Mesothelial cell of epicardium (in vitro differentiated cells): ENCODE measurements around the gene PROX1. TPM values are rescaled to one million over a fixed set of nuclear protein-coding genes. Genes with fewer than 3 reads are reported as not detected.

Experiments used
- DNase-seq, 2 experiments: peaks; one replicate each; pipeline ENCODE4 v3.0.0; 2021; ENCODE audit warnings: low spot score in 2 of 2; ENCODE audit not compliant: unreplicated experiment in 2 of 2
- H3K27ac Mint-ChIP-seq: 2 replicates; pipeline ENCODE4 v1.8.0; 2021; ENCODE audit warnings: mixed read lengths
- H3K27me3 Mint-ChIP-seq: 2 replicates; pipeline ENCODE4 v1.8.0; 2021; ENCODE audit warnings: low read depth, mixed read lengths
- H3K36me3 Mint-ChIP-seq: 2 replicates; pipeline ENCODE4 v1.8.0; 2021; ENCODE audit warnings: mixed read lengths
- H3K4me1 Mint-ChIP-seq: 2 replicates; pipeline ENCODE4 v1.8.0; 2021; ENCODE audit warnings: mixed read lengths
- H3K4me3 Mint-ChIP-seq: 2 replicates; pipeline ENCODE4 v1.8.0; 2021; ENCODE audit warnings: mild to moderate bottlenecking, moderate library complexity, mixed read lengths
- H3K9me3 Mint-ChIP-seq: 2 replicates; pipeline ENCODE4 v1.8.0; 2021; ENCODE audit warnings: mixed read lengths
- total RNA-seq: library from RNA; stranded (reverse); gene quantifications from 3 replicates; pipeline ENCODE4 v1.2.1, GENCODE V29; 2021
- TF ChIP-seq, protein P1 (sequence below): fragments of 200-600 bp; sonication (generic); IDR thresholded peaks from one replicate; pipeline ENCODE4 v1.5.0; 2021; ENCODE audit warnings: antibody characterized with exemption; ENCODE audit not compliant: unreplicated experiment

The PROX1 gene
- total RNA-seq, 1 donor from 2014 or later = 1.4 TPM

- Mint-ChIP-seq H3K4me3 (no peak overlapping the region), H3K9me3 (no peaks in the 10 kb centered on the region), H3K36me3 (no peaks in the 10 kb centered on the region), H3K4me1 (peaks cover 11% of the 10 kb centered on the region), H3K27ac (no peak overlapping the region), H3K27me3 (peaks cover 84% of the 10 kb centered on the region)
- TF ChIP-seq, protein P1, sequence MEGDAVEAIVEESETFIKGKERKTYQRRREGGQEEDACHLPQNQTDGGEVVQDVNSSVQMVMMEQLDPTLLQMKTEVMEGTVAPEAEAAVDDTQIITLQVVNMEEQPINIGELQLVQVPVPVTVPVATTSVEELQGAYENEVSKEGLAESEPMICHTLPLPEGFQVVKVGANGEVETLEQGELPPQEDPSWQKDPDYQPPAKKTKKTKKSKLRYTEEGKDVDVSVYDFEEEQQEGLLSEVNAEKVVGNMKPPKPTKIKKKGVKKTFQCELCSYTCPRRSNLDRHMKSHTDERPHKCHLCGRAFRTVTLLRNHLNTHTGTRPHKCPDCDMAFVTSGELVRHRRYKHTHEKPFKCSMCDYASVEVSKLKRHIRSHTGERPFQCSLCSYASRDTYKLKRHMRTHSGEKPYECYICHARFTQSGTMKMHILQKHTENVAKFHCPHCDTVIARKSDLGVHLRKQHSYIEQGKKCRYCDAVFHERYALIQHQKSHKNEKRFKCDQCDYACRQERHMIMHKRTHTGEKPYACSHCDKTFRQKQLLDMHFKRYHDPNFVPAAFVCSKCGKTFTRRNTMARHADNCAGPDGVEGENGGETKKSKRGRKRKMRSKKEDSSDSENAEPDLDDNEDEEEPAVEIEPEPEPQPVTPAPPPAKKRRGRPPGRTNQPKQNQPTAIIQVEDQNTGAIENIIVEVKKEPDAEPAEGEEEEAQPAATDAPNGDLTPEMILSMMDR = no peak
- DNase-seq = no peak
Measured at GRCh38 chr1:213973129-213973528, 14.6 kb upstream of the PROX1 start.

- Mint-ChIP-seq H3K27ac (no peak overlapping the region), H3K36me3 (no peaks in the 10 kb centered on the region), H3K9me3 (no peaks in the 10 kb centered on the region), H3K4me3 (no peak overlapping the region), H3K27me3 (peaks cover 90% of the 10 kb centered on the region), H3K4me1 (peaks cover 6% of the 10 kb centered on the region)
- no peak for DNase-seq
- TF ChIP-seq, protein P1 = no peak
Measured at GRCh38 chr1:213976665-213977485, 10.9 kb upstream of the PROX1 start.

GRCh38 chr1:213977486-213977842, 10.3 kb upstream of the PROX1 start:
- Mint-ChIP-seq H3K27ac (no peak overlapping the region), H3K36me3 (no peaks in the 10 kb centered on the region), H3K4me1 (peaks cover 10% of the 10 kb centered on the region), H3K4me3 (no peak overlapping the region), H3K27me3 (peaks cover 90% of the 10 kb centered on the region), H3K9me3 (no peaks in the 10 kb centered on the region)
- DNase-seq = no peak
- TF ChIP-seq, protein P1 = no peak

DNA sequence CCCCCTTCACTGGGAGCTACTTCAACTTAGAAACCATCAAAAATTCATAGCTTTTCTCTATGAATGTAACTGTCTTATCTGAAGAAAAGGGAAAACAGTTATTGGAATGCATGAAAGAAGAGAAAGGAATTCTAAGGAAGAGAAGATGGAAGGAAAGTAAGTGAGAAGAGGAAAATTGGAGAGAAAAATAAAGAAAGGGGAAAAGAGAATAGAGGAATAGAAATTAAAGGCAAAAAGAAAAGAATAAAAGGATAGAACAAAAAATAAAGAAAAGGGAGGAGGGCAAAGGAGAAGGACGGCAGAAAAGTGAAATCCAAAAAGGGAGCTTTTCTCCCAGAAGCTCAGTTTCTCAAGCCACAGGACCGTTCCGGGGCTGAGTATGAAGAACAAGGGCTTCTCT, 9.9 kb upstream of the PROX1 start:
- H3K27me3 Mint-ChIP-seq = peaks cover 89% of the 10 kb centered on the region
- TF ChIP-seq, protein P1 = no peak
- H3K9me3 Mint-ChIP-seq = no peaks in the 10 kb centered on the region

DNA sequence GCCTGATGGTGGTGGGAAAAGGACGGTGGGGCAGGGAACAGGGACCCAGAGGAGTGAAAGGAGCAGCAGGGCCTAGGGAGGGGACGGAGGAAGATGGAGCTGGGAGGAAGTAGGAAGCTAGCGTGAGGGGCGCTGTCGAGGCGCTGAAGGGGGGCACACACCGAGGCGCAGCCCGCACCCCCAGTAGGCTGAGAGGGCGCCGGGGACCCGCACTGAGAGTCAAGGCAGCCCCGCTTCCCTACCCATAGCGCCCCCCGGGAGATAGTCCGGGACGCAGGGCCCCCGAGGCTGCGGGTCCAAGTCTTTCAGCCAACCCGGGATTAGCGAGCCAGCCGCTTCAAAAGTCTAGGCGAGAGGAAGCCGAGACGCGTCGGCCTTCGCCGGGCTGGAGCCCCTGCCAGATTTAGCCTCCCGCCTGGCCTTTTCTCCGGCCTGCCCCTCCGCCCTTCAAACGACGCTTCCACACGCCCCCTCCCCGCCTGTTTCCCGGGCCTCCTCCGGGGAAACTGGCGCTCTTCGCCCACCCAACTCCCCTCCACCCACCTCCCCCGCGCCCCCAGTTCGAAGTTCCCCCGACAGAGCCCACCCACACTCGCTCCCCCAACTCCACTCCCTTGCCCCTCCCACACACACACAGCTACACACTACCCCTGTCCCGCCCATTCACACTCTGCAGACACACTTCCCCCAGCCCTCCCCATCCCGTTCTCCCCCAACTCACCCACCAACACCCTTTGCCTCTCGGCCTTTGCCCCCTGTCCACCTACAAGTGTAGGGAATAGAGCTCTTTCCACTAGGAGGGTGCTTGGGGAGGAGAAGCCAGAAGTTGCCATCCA, 7.8 kb upstream of the PROX1 start:
- H3K27me3 Mint-ChIP-seq = peaks cover 95% of the 10 kb centered on the region
- no peak for DNase-seq
- H3K4me1 Mint-ChIP-seq = peaks cover 30% of the 10 kb centered on the region
- no peak overlapping the region for H3K27ac Mint-ChIP-seq
- TF ChIP-seq, protein P1 = peak; percentile 13
- H3K36me3 Mint-ChIP-seq = no peaks in the 10 kb centered on the region
- H3K9me3 Mint-ChIP-seq = no peaks in the 10 kb centered on the region
- peak overlapping the region; percentile 49 for H3K4me3 Mint-ChIP-seq

More for the DNA sequence above, 9.9 kb upstream of the PROX1 start:
- Mint-ChIP-seq H3K27ac (no peak overlapping the region), H3K4me3 (no peak overlapping the region), H3K4me1 (peaks cover 11% of the 10 kb centered on the region), H3K36me3 (no peaks in the 10 kb centered on the region)
- DNase-seq = no peak
